ENCODE data around the gene USP44. TPM values are rescaled to one million over a fixed set of nuclear protein-coding genes. Genes with fewer than 3 reads are reported as not detected.

Gene USP44
- total RNA-seq, 1 experiment from 2014 or later, result 0.11 TPM

GRCh38 chr12:95515197-95515596 is 36.1 kb downstream of the USP44 start:
- no peaks in the 10 kb centered on the region for H3K9me2 ChIP-seq (replicated peaks; ENCODE audit: insufficient read depth, low read length)
- no peak overlapping the region for H2AFZ ChIP-seq (ENCODE audit: low read length)
- peaks cover 64% of the 10 kb centered on the region for H3K36me3 ChIP-seq (ENCODE audit: insufficient read depth, low read length)
- H3K4me1 ChIP-seq (ENCODE audit: low read length), result peaks cover 44% of the 10 kb centered on the region
- no peaks in the 10 kb centered on the region for H3K9me3 ChIP-seq (ENCODE audit: low read length)
- peaks cover 7% of the 10 kb centered on the region; the same call in 1 of the 2 replicates for H4K20me1 ChIP-seq (ENCODE audit: insufficient read depth, low read depth, low read length)
- DNase-seq, result no peak
- H3K79me2 ChIP-seq (ENCODE audit: low read length), result peaks cover 13% of the 10 kb centered on the region
- no peak overlapping the region for H3K9ac ChIP-seq (ENCODE audit: low read length)
- no peaks in the 10 kb centered on the region for H3K27me3 ChIP-seq (ENCODE audit: low read length)
- no peak overlapping the region for H3K4me3 ChIP-seq (ENCODE audit: low read length)
- H3K27ac ChIP-seq (ENCODE audit: low read length), result peak overlapping the region; percentile 15; the same call in 1 of the 2 replicates
- H3K4me2 ChIP-seq (ENCODE audit: low read depth, low read length, poor library complexity, severe bottlenecking), result no peak overlapping the region

GRCh38 chr12:95513599-95513998 is 37.7 kb downstream of the USP44 start:
- no peak overlapping the region for H2AFZ ChIP-seq (ENCODE audit: low read length)
- H3K4me3 ChIP-seq (ENCODE audit: low read length), result no peak overlapping the region
- no peak overlapping the region for H3K27ac ChIP-seq (ENCODE audit: low read length)
- H3K27me3 ChIP-seq (ENCODE audit: low read length), result no peaks in the 10 kb centered on the region
- peaks cover 36% of the 10 kb centered on the region for H3K4me1 ChIP-seq (ENCODE audit: low read length)
- peaks cover 28% of the 10 kb centered on the region for H3K79me2 ChIP-seq (ENCODE audit: low read length)
- H3K36me3 ChIP-seq (ENCODE audit: insufficient read depth, low read length), result peaks cover 80% of the 10 kb centered on the region
- no peaks in the 10 kb centered on the region for H3K9me2 ChIP-seq (replicated peaks; ENCODE audit: insufficient read depth, low read length)
- peaks cover 14% of the 10 kb centered on the region; the same call in 1 of the 2 replicates for H4K20me1 ChIP-seq (ENCODE audit: insufficient read depth, low read depth, low read length)
- no peaks in the 10 kb centered on the region for H3K9me3 ChIP-seq (ENCODE audit: low read length)
- no peak overlapping the region for H3K9ac ChIP-seq (ENCODE audit: low read length)
- no peak for DNase-seq
- H3K4me2 ChIP-seq (ENCODE audit: low read depth, low read length, poor library complexity, severe bottlenecking), result no peak overlapping the region

GRCh38 chr12:95511977-95512376 is 39.3 kb downstream of the USP44 start:
- peaks cover 90% of the 10 kb centered on the region for H3K36me3 ChIP-seq (ENCODE audit: insufficient read depth, low read length)
- DNase-seq, result no peak
- H2AFZ ChIP-seq (ENCODE audit: low read length), result no peak overlapping the region

GRCh38 chr12:95509300-95509699 is 42.0 kb downstream of the USP44 start:
- Histone ChIP-seq H3K9ac (ENCODE audit: low read length) (no peak overlapping the region), H3K27ac (ENCODE audit: low read length) (peak overlapping the region; percentile 42), H3K9me2 (replicated peaks; ENCODE audit: insufficient read depth, low read length) (no peaks in the 10 kb centered on the region), H3K79me2 (ENCODE audit: low read length) (peaks cover 60% of the 10 kb centered on the region), H3K36me3 (ENCODE audit: insufficient read depth, low read length) (peaks cover 85% of the 10 kb centered on the region), H4K20me1 (ENCODE audit: insufficient read depth, low read depth, low read length) (peaks cover 21% of the 10 kb centered on the region; the same call in 1 of the 2 replicates), H3K4me3 (ENCODE audit: low read length) (no peak overlapping the region), H3K9me3 (ENCODE audit: low read length) (no peaks in the 10 kb centered on the region), H3K27me3 (ENCODE audit: low read length) (no peaks in the 10 kb centered on the region), H2AFZ (ENCODE audit: low read length) (no peak overlapping the region), H3K4me1 (ENCODE audit: low read length) (peaks cover 6% of the 10 kb centered on the region; the same call in 1 of the 2 replicates), H3K4me2 (ENCODE audit: low read depth, low read length, poor library complexity, severe bottlenecking) (no peak overlapping the region)
- no peak for DNase-seq

More at GRCh38 chr12:95511977-95512376, 39.3 kb downstream of the USP44 start:
- no peak overlapping the region for H3K4me3 ChIP-seq (ENCODE audit: low read length)
- H3K79me2 ChIP-seq (ENCODE audit: low read length), result peaks cover 43% of the 10 kb centered on the region
- H3K27ac ChIP-seq (ENCODE audit: low read length), result no peak overlapping the region
- no peaks in the 10 kb centered on the region for H3K9me2 ChIP-seq (replicated peaks; ENCODE audit: insufficient read depth, low read length)
- no peak overlapping the region for H3K9ac ChIP-seq (ENCODE audit: low read length)
- no peaks in the 10 kb centered on the region for H3K9me3 ChIP-seq (ENCODE audit: low read length)
- H4K20me1 ChIP-seq (ENCODE audit: insufficient read depth, low read depth, low read length), result peaks cover 14% of the 10 kb centered on the region; the same call in 1 of the 2 replicates
- H3K27me3 ChIP-seq (ENCODE audit: low read length), result no peaks in the 10 kb centered on the region
- no peak overlapping the region for H3K4me2 ChIP-seq (ENCODE audit: low read depth, low read length, poor library complexity, severe bottlenecking)
- peaks cover 30% of the 10 kb centered on the region for H3K4me1 ChIP-seq (ENCODE audit: low read length)

- no peak overlapping the region for H3K9ac ChIP-seq (ENCODE audit: low read length)
- no peaks in the 10 kb centered on the region for H3K9me3 ChIP-seq (ENCODE audit: low read length)
- DNase-seq, result no peak
- H3K4me3 ChIP-seq (ENCODE audit: low read length), result no peak overlapping the region
- H3K79me2 ChIP-seq (ENCODE audit: low read length), result peaks cover 79% of the 10 kb centered on the region
- H3K27ac ChIP-seq (ENCODE audit: low read length), result no peak overlapping the region
- H3K9me2 ChIP-seq (replicated peaks; ENCODE audit: insufficient read depth, low read length), result no peaks in the 10 kb centered on the region
- peaks cover 85% of the 10 kb centered on the region for H3K36me3 ChIP-seq (ENCODE audit: insufficient read depth, low read length)
- H3K27me3 ChIP-seq (ENCODE audit: low read length), result no peaks in the 10 kb centered on the region
- no peak overlapping the region for H2AFZ ChIP-seq (ENCODE audit: low read length)
- no peak overlapping the region for H3K4me2 ChIP-seq (ENCODE audit: low read depth, low read length, poor library complexity, severe bottlenecking)
- H3K4me1 ChIP-seq (ENCODE audit: low read length), result peaks cover 6% of the 10 kb centered on the region; the same call in 1 of the 2 replicates
- peaks cover 34% of the 10 kb centered on the region; the same call in 1 of the 2 replicates for H4K20me1 ChIP-seq (ENCODE audit: insufficient read depth, low read depth, low read length)
These were observed 44.4 kb downstream of the USP44 start for GRCh38 chr12:95506707-95507523.

GRCh38 chr12:95505039-95505438 is 46.2 kb downstream of the USP44 start:
- Histone ChIP-seq H4K20me1 (ENCODE audit: insufficient read depth, low read depth, low read length) (peaks cover 25% of the 10 kb centered on the region; the same call in 1 of the 2 replicates), H2AFZ (ENCODE audit: low read length) (no peak overlapping the region), H3K4me3 (ENCODE audit: low read length) (no peak overlapping the region), H3K36me3 (ENCODE audit: insufficient read depth, low read length) (peaks cover 75% of the 10 kb centered on the region), H3K9me3 (ENCODE audit: low read length) (no peaks in the 10 kb centered on the region), H3K27me3 (ENCODE audit: low read length) (no peaks in the 10 kb centered on the region), H3K27ac (ENCODE audit: low read length) (no peak overlapping the region), H3K9me2 (replicated peaks; ENCODE audit: insufficient read depth, low read length) (no peaks in the 10 kb centered on the region), H3K79me2 (ENCODE audit: low read length) (peaks cover 87% of the 10 kb centered on the region), H3K9ac (ENCODE audit: low read length) (no peak overlapping the region), H3K4me2 (ENCODE audit: low read depth, low read length, poor library complexity, severe bottlenecking) (no peak overlapping the region), H3K4me1 (ENCODE audit: low read length) (peaks cover 6% of the 10 kb centered on the region; the same call in 1 of the 2 replicates)
- DNase-seq, result no peak

GRCh38 chr12:95504140-95504539 is 47.1 kb downstream of the USP44 start:
- Histone ChIP-seq H3K9ac (ENCODE audit: low read length) (no peak overlapping the region), H4K20me1 (ENCODE audit: insufficient read depth, low read depth, low read length) (peaks cover 21% of the 10 kb centered on the region; the same call in 1 of the 2 replicates), H3K27me3 (ENCODE audit: low read length) (no peaks in the 10 kb centered on the region), H3K4me3 (ENCODE audit: low read length) (no peak overlapping the region), H3K9me2 (replicated peaks; ENCODE audit: insufficient read depth, low read length) (no peaks in the 10 kb centered on the region), H3K27ac (ENCODE audit: low read length) (0 out of 2 replicates have a peak overlapping the region, but pooled peaks have one; percentile 34), H3K79me2 (ENCODE audit: low read length) (peaks cover 88% of the 10 kb centered on the region), H3K4me1 (ENCODE audit: low read length) (peaks cover 5% of the 10 kb centered on the region; the same call in 1 of the 2 replicates), H3K4me2 (ENCODE audit: low read depth, low read length, poor library complexity, severe bottlenecking) (no peak overlapping the region), H2AFZ (ENCODE audit: low read length) (no peak overlapping the region), H3K9me3 (ENCODE audit: low read length) (no peaks in the 10 kb centered on the region), H3K36me3 (ENCODE audit: insufficient read depth, low read length) (peaks cover 75% of the 10 kb centered on the region)
- no peak for DNase-seq

GRCh38 chr12:95499772-95500171 is 51.5 kb downstream of the USP44 start:
- H3K27ac ChIP-seq (ENCODE audit: low read length), result peak overlapping the region; percentile 45
- peaks cover 92% of the 10 kb centered on the region for H3K79me2 ChIP-seq (ENCODE audit: low read length)
- H2AFZ ChIP-seq (ENCODE audit: low read length), result no peak overlapping the region
- peaks cover 84% of the 10 kb centered on the region for H3K36me3 ChIP-seq (ENCODE audit: insufficient read depth, low read length)
- DNase-seq, result no peak
- no peaks in the 10 kb centered on the region for H3K27me3 ChIP-seq (ENCODE audit: low read length)
- H3K4me1 ChIP-seq (ENCODE audit: low read length), result peaks cover 3% of the 10 kb centered on the region; the same call in 1 of the 2 replicates
- no peak overlapping the region for H3K4me2 ChIP-seq (ENCODE audit: low read depth, low read length, poor library complexity, severe bottlenecking)
- peaks cover 24% of the 10 kb centered on the region for H4K20me1 ChIP-seq (ENCODE audit: insufficient read depth, low read depth, low read length)
- H3K9me2 ChIP-seq (replicated peaks; ENCODE audit: insufficient read depth, low read length), result no peaks in the 10 kb centered on the region
- no peak overlapping the region for H3K9ac ChIP-seq (ENCODE audit: low read length)
- no peaks in the 10 kb centered on the region for H3K9me3 ChIP-seq (ENCODE audit: low read length)
- no peak overlapping the region for H3K4me3 ChIP-seq (ENCODE audit: low read length)

Measured in Karpas-422 (cell line).